OCI-LY3 (cell line): Measurements from ENCODE around the gene SHC4.

Experiments used
- EZH2phosphoT487 ChIP-seq: fragments of 200-600 bp; shearing (Covaris generic); IDR thresholded peaks from 2 replicates; pipeline ENCODE4 v1.6.1; 2018; ENCODE audit warnings: antibody characterized with exemption, mixed run types, low read depth
- TF ChIP-seq, protein P1 (sequence below): fragments of 200-600, 300-600 bp; sonication (generic); IDR thresholded peaks from 2 replicates; pipeline ENCODE4 v1.5.1; 2014; ENCODE audit warnings: antibody characterized with exemption, low read length, low read depth

DNA sequence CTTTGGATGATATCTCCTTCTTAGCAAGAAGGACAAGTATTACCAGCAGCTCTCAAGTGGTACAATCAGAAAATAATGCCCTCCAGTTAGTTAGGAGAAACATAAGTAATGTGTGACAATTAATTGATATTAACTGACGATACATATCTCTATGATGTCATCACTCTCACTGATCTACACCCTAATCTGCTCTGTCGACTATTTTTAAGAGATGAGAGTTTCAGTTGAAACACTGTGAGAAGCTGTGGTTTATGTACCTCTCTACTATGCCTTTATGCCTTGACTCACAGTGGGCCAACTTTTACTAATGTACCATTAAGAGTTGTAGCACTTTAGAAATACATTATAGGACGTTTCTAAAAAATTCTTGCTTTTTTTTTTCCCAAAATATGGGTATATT, 161.5 kb downstream of the SHC4 start:
- TF ChIP-seq, protein P1, sequence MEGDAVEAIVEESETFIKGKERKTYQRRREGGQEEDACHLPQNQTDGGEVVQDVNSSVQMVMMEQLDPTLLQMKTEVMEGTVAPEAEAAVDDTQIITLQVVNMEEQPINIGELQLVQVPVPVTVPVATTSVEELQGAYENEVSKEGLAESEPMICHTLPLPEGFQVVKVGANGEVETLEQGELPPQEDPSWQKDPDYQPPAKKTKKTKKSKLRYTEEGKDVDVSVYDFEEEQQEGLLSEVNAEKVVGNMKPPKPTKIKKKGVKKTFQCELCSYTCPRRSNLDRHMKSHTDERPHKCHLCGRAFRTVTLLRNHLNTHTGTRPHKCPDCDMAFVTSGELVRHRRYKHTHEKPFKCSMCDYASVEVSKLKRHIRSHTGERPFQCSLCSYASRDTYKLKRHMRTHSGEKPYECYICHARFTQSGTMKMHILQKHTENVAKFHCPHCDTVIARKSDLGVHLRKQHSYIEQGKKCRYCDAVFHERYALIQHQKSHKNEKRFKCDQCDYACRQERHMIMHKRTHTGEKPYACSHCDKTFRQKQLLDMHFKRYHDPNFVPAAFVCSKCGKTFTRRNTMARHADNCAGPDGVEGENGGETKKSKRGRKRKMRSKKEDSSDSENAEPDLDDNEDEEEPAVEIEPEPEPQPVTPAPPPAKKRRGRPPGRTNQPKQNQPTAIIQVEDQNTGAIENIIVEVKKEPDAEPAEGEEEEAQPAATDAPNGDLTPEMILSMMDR: no peak
- no peak for TF ChIP-seq EZH2phosphoT487
